ENCODE measurements around the gene TIMMDC1.

Gene TIMMDC1

GRCh38 chr3:119498186-119499011 lies at the start of gene TIMMDC1:
TIMMDC1 (plus strand) TSS chr3:119498547; CDS start chr3:119498734, 187 bp downstream.
- H3K27me3 Mint-ChIP-seq, result no peaks in the 10 kb centered on the region
- H3K9me3 Mint-ChIP-seq (ENCODE audit: low read depth), result no peaks in the 10 kb centered on the region
- H3K27ac Mint-ChIP-seq, result peak within 1 kb of the TSS; percentile 99
- peaks cover 3% of the 10 kb centered on the region for H3K36me3 Mint-ChIP-seq
- H3K4me1 Mint-ChIP-seq (ENCODE audit: low read depth), result peaks cover 38% of the 10 kb centered on the region
- H3K4me3 Mint-ChIP-seq, result peak within 1 kb of the TSS; percentile 99

GRCh38 chr3:119453822-119454221 lies 44.5 kb upstream of the TIMMDC1 start:
- H3K27me3 Mint-ChIP-seq, result no peaks in the 10 kb centered on the region
- no peak overlapping the region for H3K27ac Mint-ChIP-seq
- H3K9me3 Mint-ChIP-seq (ENCODE audit: low read depth), result no peaks in the 10 kb centered on the region
- peaks cover 9% of the 10 kb centered on the region for H3K4me1 Mint-ChIP-seq (ENCODE audit: low read depth)
- H3K36me3 Mint-ChIP-seq, result peaks cover 15% of the 10 kb centered on the region
- H3K4me3 Mint-ChIP-seq, result no peak overlapping the region

GRCh38 chr3:119456469-119456868 lies 41.9 kb upstream of the TIMMDC1 start:
- Mint-ChIP-seq H3K9me3 (ENCODE audit: low read depth) (no peaks in the 10 kb centered on the region), H3K4me1 (ENCODE audit: low read depth) (peaks cover 28% of the 10 kb centered on the region), H3K36me3 (peaks cover 15% of the 10 kb centered on the region), H3K27ac (no peak overlapping the region), H3K4me3 (no peak overlapping the region), H3K27me3 (no peaks in the 10 kb centered on the region)

GRCh38 chr3:119457246-119457645 lies 41.1 kb upstream of the TIMMDC1 start:
- no peaks in the 10 kb centered on the region for H3K27me3 Mint-ChIP-seq
- H3K36me3 Mint-ChIP-seq, result peaks cover 15% of the 10 kb centered on the region
- H3K27ac Mint-ChIP-seq, result no peak overlapping the region
- no peaks in the 10 kb centered on the region for H3K9me3 Mint-ChIP-seq (ENCODE audit: low read depth)
- H3K4me3 Mint-ChIP-seq, result no peak overlapping the region
- H3K4me1 Mint-ChIP-seq (ENCODE audit: low read depth), result peaks cover 34% of the 10 kb centered on the region

- peak within 1 kb of the TSS; percentile 99 for H3K4me3 Mint-ChIP-seq
- H3K4me1 Mint-ChIP-seq (ENCODE audit: low read depth), result peaks cover 45% of the 10 kb centered on the region
- peaks cover 8% of the 10 kb centered on the region for H3K36me3 Mint-ChIP-seq
- H3K27ac Mint-ChIP-seq, result peak within 1 kb of the TSS; percentile 98
- no peaks in the 10 kb centered on the region for H3K9me3 Mint-ChIP-seq (ENCODE audit: low read depth)
- H3K27me3 Mint-ChIP-seq, result no peaks in the 10 kb centered on the region
These were observed 34.9 kb upstream of the TIMMDC1 start, which contains the start of gene TMEM39A for GRCh38 chr3:119463171-119464169. TMEM39A (minus strand) TSS chr3:119463615; CDS start chr3:119462074, 1,541 bp downstream.

- Mint-ChIP-seq H3K27me3 (no peaks in the 10 kb centered on the region), H3K4me3 (peak overlapping the region; percentile 95), H3K9me3 (ENCODE audit: low read depth) (no peaks in the 10 kb centered on the region), H3K36me3 (peaks cover 8% of the 10 kb centered on the region), H3K4me1 (ENCODE audit: low read depth) (peaks cover 42% of the 10 kb centered on the region), H3K27ac (peak overlapping the region; percentile 93)
These were observed 30.3 kb upstream of the TIMMDC1 start for GRCh38 chr3:119468041-119468440.

- peaks cover 5% of the 10 kb centered on the region for H3K36me3 Mint-ChIP-seq
- H3K27me3 Mint-ChIP-seq, result no peaks in the 10 kb centered on the region
- H3K4me3 Mint-ChIP-seq, result peak overlapping the region; percentile 95
- H3K27ac Mint-ChIP-seq, result peak overlapping the region; percentile 93
- H3K9me3 Mint-ChIP-seq (ENCODE audit: low read depth), result no peaks in the 10 kb centered on the region
- peaks cover 32% of the 10 kb centered on the region for H3K4me1 Mint-ChIP-seq (ENCODE audit: low read depth)
These were observed 28.7 kb upstream of the TIMMDC1 start for GRCh38 chr3:119469418-119470189.

- Mint-ChIP-seq H3K4me1 (ENCODE audit: low read depth) (peaks cover 35% of the 10 kb centered on the region), H3K36me3 (peaks cover 9% of the 10 kb centered on the region), H3K27ac (peak overlapping the region; percentile 62), H3K27me3 (no peaks in the 10 kb centered on the region), H3K9me3 (ENCODE audit: low read depth) (no peaks in the 10 kb centered on the region), H3K4me3 (peak overlapping the region; percentile 95)
These were observed 27.5 kb upstream of the TIMMDC1 start for GRCh38 chr3:119470866-119471265.

- peaks cover 1% of the 10 kb centered on the region for H3K4me1 Mint-ChIP-seq (ENCODE audit: low read depth)
- H3K9me3 Mint-ChIP-seq (ENCODE audit: low read depth), result no peaks in the 10 kb centered on the region
- no peak overlapping the region for H3K4me3 Mint-ChIP-seq
- peaks cover 7% of the 10 kb centered on the region for H3K36me3 Mint-ChIP-seq
- H3K27me3 Mint-ChIP-seq, result no peaks in the 10 kb centered on the region
- H3K27ac Mint-ChIP-seq, result no peak overlapping the region
These were observed 17.3 kb upstream of the TIMMDC1 start for GRCh38 chr3:119481079-119481478.

GRCh38 chr3:119483101-119483500 lies 15.2 kb upstream of the TIMMDC1 start:
- H3K27ac Mint-ChIP-seq, result no peak overlapping the region
- no peaks in the 10 kb centered on the region for H3K9me3 Mint-ChIP-seq (ENCODE audit: low read depth)
- no peak overlapping the region for H3K4me3 Mint-ChIP-seq
- H3K27me3 Mint-ChIP-seq, result no peaks in the 10 kb centered on the region
- H3K4me1 Mint-ChIP-seq (ENCODE audit: low read depth), result peaks cover 1% of the 10 kb centered on the region
- peaks cover 4% of the 10 kb centered on the region for H3K36me3 Mint-ChIP-seq

- Mint-ChIP-seq H3K27me3 (no peaks in the 10 kb centered on the region), H3K36me3 (peaks cover 2% of the 10 kb centered on the region)
These were observed 12.8 kb upstream of the TIMMDC1 start for GRCh38 chr3:119485563-119485962.

GRCh38 chr3:119490153-119490552 lies 8.2 kb upstream of the TIMMDC1 start:
- H3K27me3 Mint-ChIP-seq, result no peaks in the 10 kb centered on the region
- peaks cover 12% of the 10 kb centered on the region for H3K36me3 Mint-ChIP-seq
- peaks cover 4% of the 10 kb centered on the region for H3K4me1 Mint-ChIP-seq (ENCODE audit: low read depth)
- H3K9me3 Mint-ChIP-seq (ENCODE audit: low read depth), result no peaks in the 10 kb centered on the region
- peak overlapping the region; percentile 34 for H3K27ac Mint-ChIP-seq
- H3K4me3 Mint-ChIP-seq, result no peak overlapping the region

More at GRCh38 chr3:119485563-119485962, 12.8 kb upstream of the TIMMDC1 start:
- Mint-ChIP-seq H3K27ac (no peak overlapping the region), H3K4me1 (ENCODE audit: low read depth) (no peaks in the 10 kb centered on the region), H3K9me3 (ENCODE audit: low read depth) (no peaks in the 10 kb centered on the region), H3K4me3 (no peak overlapping the region)

GRCh38 chr3:119492128-119492527 lies 6.2 kb upstream of the TIMMDC1 start:
- no peak overlapping the region for H3K4me3 Mint-ChIP-seq
- H3K4me1 Mint-ChIP-seq (ENCODE audit: low read depth), result peaks cover 4% of the 10 kb centered on the region
- peaks cover 10% of the 10 kb centered on the region for H3K36me3 Mint-ChIP-seq
- H3K27ac Mint-ChIP-seq, result no peak overlapping the region
- no peaks in the 10 kb centered on the region for H3K9me3 Mint-ChIP-seq (ENCODE audit: low read depth)
- no peaks in the 10 kb centered on the region for H3K27me3 Mint-ChIP-seq

GRCh38 chr3:119492810-119493209 lies 5.5 kb upstream of the TIMMDC1 start:
- Mint-ChIP-seq H3K9me3 (ENCODE audit: low read depth) (no peaks in the 10 kb centered on the region), H3K27me3 (no peaks in the 10 kb centered on the region), H3K36me3 (peaks cover 10% of the 10 kb centered on the region), H3K4me3 (no peak overlapping the region), H3K27ac (no peak overlapping the region), H3K4me1 (ENCODE audit: low read depth) (peaks cover 9% of the 10 kb centered on the region)

Data from activated naive CD8-positive, alpha-beta T cell (primary cell).